Fibroblast of lung (primary cell): ENCODE results near the gene KCTD18. TPM values are rescaled to one million over a fixed set of nuclear protein-coding genes. Genes with fewer than 3 reads are reported as not detected.

Experiments
- DNase-seq, 2 donors: peaks; one replicate each; pipeline versions ENCODE4 v3.0.0 to v3.0.0-alpha.2; 2010; ENCODE audit warnings: low read depth in 2 of 2
- H2AFZ ChIP-seq: 2 replicates; pipeline ENCODE4 v1.5.1; 2012; ENCODE audit warnings: low read length, control low read depth, inconsistent platforms
- H3K27ac ChIP-seq: 2 replicates; pipeline ENCODE4 v1.5.1; 2011; ENCODE audit warnings: low read length, control low read depth; ENCODE audit not compliant: insufficient read depth
- H3K27me3 ChIP-seq: 2 replicates; pipeline ENCODE4 v1.5.1; 2011; ENCODE audit warnings: mild to moderate bottlenecking, low read length; ENCODE audit not compliant: control insufficient read depth, insufficient read depth
- H3K36me3 ChIP-seq: 2 replicates; pipeline ENCODE4 v1.5.1; 2011; ENCODE audit warnings: low read length; ENCODE audit not compliant: control insufficient read depth, insufficient read depth
- H3K4me1 ChIP-seq: 2 replicates; pipeline ENCODE4 v1.5.1; 2011; ENCODE audit warnings: low read length; ENCODE audit not compliant: control insufficient read depth, insufficient read depth; ENCODE audit errors: extremely low read depth
- H3K4me2 ChIP-seq: 2 replicates; pipeline ENCODE4 v1.5.1; 2011; ENCODE audit warnings: low read length, control low read depth; ENCODE audit not compliant: insufficient read depth; ENCODE audit errors: extremely low read depth
- H3K4me3 ChIP-seq, 4 experiments: fragments of 200-600 bp in 1 of 4; sonication (generic) in 1 of 4; replicated peaks in 1 of 4; 2 replicates each; pipeline ENCODE4 v1.5.1; 2011 to 2016; ENCODE audit warnings: low read length in 4 of 4, low read depth in 3 of 4, mild to moderate bottlenecking in 3 of 4, control low read depth in 2 of 4, inconsistent platforms in 1 of 4, mixed read lengths in 1 of 4; ENCODE audit not compliant: insufficient read depth in 1 of 4; ENCODE audit errors: control extremely low read depth in 1 of 4
- H3K79me2 ChIP-seq: 2 replicates; pipeline ENCODE4 v1.5.1; 2012; ENCODE audit warnings: mild to moderate bottlenecking, low read length, inconsistent platforms; ENCODE audit not compliant: control insufficient read depth, insufficient read depth
- H3K9ac ChIP-seq: 2 replicates; pipeline ENCODE4 v1.5.1; 2011; ENCODE audit warnings: mild to moderate bottlenecking, low read length, control low read depth; ENCODE audit not compliant: insufficient read depth
- H3K9me3 ChIP-seq: 2 replicates; pipeline ENCODE4 v1.5.1; 2012; ENCODE audit warnings: low read depth, low read length; ENCODE audit not compliant: control insufficient read depth, insufficient read depth
- H4K20me1 ChIP-seq: 2 replicates; pipeline ENCODE4 v1.5.1; 2011; ENCODE audit warnings: low read length; ENCODE audit not compliant: control insufficient read depth, insufficient read depth; ENCODE audit errors: extremely low read depth
- EZH2 ChIP-seq: IDR thresholded peaks from 2 replicates; pipeline ENCODE4 v1.5.1; 2012; ENCODE audit warnings: low read length, control low read depth, mild to moderate bottlenecking; ENCODE audit errors: missing control alignments
- polyA plus RNA-seq, 2 donors: library from polyadenylated mRNA; depleted of rRNA in 1 of 2; stranded (reverse) in 1 of 2; unstranded in 1 of 2; fragments of >200 nt; gene quantifications; 2 replicates each; pipeline ENCODE4 v1.2.1, GENCODE V29; 2011 to 2012; ENCODE audit warnings: missing spikeins in 1 of 2
- total RNA-seq: library from RNA; depleted of rRNA; stranded (reverse); fragments of >200 nt; gene quantifications from 2 replicates; pipeline ENCODE4 v1.2.1, GENCODE V29; 2014
- TF ChIP-seq, protein P1 (sequence below), 2 donors: IDR thresholded peaks in 1 of 2; conservative IDR thresholded peaks in 1 of 2; 1 replicate in 1 of 2; 2 replicates in 1 of 2; pipeline ENCODE4 v1.5.1; 2011 to 2012; ENCODE audit warnings: low read length in 2 of 2, control low read depth in 1 of 2, inconsistent platforms in 1 of 2, low read depth in 1 of 2, mild to moderate bottlenecking in 1 of 2

Gene KCTD18
- total and polyA plus RNA-seq, 2 donors (not counting 1 experiment from before 2014, with no cell fraction given): 14.0 to 29.4 TPM

GRCh38 chr2:200494048-200494447 is 15.8 kb downstream of the KCTD18 start:
- no peaks in the 10 kb centered on the region for H3K79me2 ChIP-seq
- TF ChIP-seq, protein P1, sequence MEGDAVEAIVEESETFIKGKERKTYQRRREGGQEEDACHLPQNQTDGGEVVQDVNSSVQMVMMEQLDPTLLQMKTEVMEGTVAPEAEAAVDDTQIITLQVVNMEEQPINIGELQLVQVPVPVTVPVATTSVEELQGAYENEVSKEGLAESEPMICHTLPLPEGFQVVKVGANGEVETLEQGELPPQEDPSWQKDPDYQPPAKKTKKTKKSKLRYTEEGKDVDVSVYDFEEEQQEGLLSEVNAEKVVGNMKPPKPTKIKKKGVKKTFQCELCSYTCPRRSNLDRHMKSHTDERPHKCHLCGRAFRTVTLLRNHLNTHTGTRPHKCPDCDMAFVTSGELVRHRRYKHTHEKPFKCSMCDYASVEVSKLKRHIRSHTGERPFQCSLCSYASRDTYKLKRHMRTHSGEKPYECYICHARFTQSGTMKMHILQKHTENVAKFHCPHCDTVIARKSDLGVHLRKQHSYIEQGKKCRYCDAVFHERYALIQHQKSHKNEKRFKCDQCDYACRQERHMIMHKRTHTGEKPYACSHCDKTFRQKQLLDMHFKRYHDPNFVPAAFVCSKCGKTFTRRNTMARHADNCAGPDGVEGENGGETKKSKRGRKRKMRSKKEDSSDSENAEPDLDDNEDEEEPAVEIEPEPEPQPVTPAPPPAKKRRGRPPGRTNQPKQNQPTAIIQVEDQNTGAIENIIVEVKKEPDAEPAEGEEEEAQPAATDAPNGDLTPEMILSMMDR (conservative IDR thresholded peaks at IDR 0.05 in 1 of 2, IDR thresholded peaks at IDR 0.05 in 1 of 2; ENCODE audit: low read depth in 1 of 2, low read length in 2 of 2): no peak
- no peak for TF ChIP-seq EZH2
- no peak overlapping the region for H3K4me3 ChIP-seq
- no peak overlapping the region for H3K27ac ChIP-seq
- H3K4me2 ChIP-seq: no peak overlapping the region
- no peak overlapping the region for H2AFZ ChIP-seq
- no peaks in the 10 kb centered on the region for H3K4me1 ChIP-seq
- no peaks in the 10 kb centered on the region for H3K9me3 ChIP-seq
- no peaks in the 10 kb centered on the region for H4K20me1 ChIP-seq
- H3K9ac ChIP-seq: no peak overlapping the region
- no peak for DNase-seq
- H3K27me3 ChIP-seq: no peaks in the 10 kb centered on the region
- H3K36me3 ChIP-seq: peaks cover 2% of the 10 kb centered on the region

DNA sequence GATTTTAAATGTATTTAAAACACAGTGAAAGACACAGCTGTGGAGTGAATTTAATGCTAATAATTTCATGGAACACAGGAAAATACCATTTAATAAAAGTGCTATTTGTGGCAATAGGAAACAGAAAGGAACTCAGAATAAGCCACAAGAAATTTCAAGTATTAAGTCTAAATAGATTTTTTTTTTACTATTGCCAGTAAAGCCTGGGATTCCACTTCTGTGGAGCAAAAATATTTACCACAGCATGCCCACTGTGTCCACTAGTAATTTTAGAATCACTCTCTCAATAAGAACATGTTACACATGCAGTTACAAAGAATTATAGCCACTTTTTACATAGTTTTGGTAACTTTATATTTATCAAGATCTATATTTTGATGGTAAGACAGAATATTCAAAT is 17.2 kb downstream of the KCTD18 start:
- peak in 1 of 2 donors; percentile 24 for DNase-seq
- no peak overlapping the region for H3K9ac ChIP-seq
- no peak overlapping the region for H3K4me3 ChIP-seq
- H3K27ac ChIP-seq: no peak overlapping the region
- H3K4me2 ChIP-seq: no peak overlapping the region
- no peak overlapping the region for H2AFZ ChIP-seq
- no peaks in the 10 kb centered on the region for H3K79me2 ChIP-seq
- H3K36me3 ChIP-seq: peaks cover 2% of the 10 kb centered on the region
- no peaks in the 10 kb centered on the region for H4K20me1 ChIP-seq
- no peak for TF ChIP-seq EZH2
- TF ChIP-seq, protein P1 (conservative IDR thresholded peaks at IDR 0.05 in 1 of 2, IDR thresholded peaks at IDR 0.05 in 1 of 2; ENCODE audit: low read depth in 1 of 2, low read length in 2 of 2): no peak
- H3K9me3 ChIP-seq: no peaks in the 10 kb centered on the region
- H3K4me1 ChIP-seq: no peaks in the 10 kb centered on the region
- no peaks in the 10 kb centered on the region for H3K27me3 ChIP-seq

DNA sequence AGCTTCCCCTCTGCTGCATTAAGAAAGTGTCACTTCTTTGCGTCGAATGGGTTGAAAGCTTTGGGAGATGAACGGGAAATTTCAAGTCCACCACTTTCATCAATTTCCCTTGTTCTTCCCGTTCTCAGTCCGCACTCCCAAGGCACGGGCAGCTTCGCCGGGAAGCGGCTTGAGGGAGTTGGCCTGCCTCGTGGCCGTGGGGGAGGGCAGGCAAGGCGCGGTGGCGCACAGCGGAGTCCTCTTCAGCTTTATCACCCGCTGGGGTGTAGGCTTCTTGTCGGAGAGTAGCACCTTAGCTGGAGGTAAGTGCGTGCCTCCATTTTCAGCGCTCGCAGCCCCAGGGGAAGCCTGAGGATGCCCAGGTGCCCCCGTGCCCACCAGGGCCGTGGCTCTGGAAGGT is 19.9 kb downstream of the KCTD18 start:
- Histone ChIP-seq H3K4me1 (no peaks in the 10 kb centered on the region), H3K9ac (no peak overlapping the region), H2AFZ (no peak overlapping the region), H4K20me1 (no peaks in the 10 kb centered on the region), H3K36me3 (no peaks in the 10 kb centered on the region), H3K9me3 (no peaks in the 10 kb centered on the region), H3K4me2 (no peak overlapping the region), H3K27ac (no peak overlapping the region), H3K79me2 (no peaks in the 10 kb centered on the region), H3K4me3 (no peak overlapping the region), H3K27me3 (no peaks in the 10 kb centered on the region)
- TF ChIP-seq, protein P1 (conservative IDR thresholded peaks at IDR 0.05 in 1 of 2, IDR thresholded peaks at IDR 0.05 in 1 of 2; ENCODE audit: low read depth in 1 of 2, low read length in 2 of 2): no peak
- TF ChIP-seq EZH2: no peak
- DNase-seq: no peak
